HEK293 (cell line): ENCODE data around the gene GNG7.

Experiments
- CTCF ChIA-PET: fragments of 350-600 bp; formaldehyde crosslinking; extraction: SDS; loops from one replicate; lab custom pipeline; 2021; ENCODE audit warnings: antibody characterized with exemption; lab: Yijun Ruan, JAX
- POLR2A ChIA-PET: fragments of 300-600 bp; formaldehyde crosslinking; extraction: SDS; loops from one replicate; lab custom pipeline; 2020; ENCODE audit warnings: antibody characterized with exemption, inconsistent platforms; lab: Yijun Ruan, JAX
- H3K27ac ChIP-seq: fragments of 200-500 bp; sonication (Bioruptor generic); 2 replicates; pipeline ENCODE4 v1.5.1; 2014; ENCODE audit warnings: low read depth, low read length, control low read depth, inconsistent platforms; ENCODE audit errors: extremely low read depth
- H3K36me3 ChIP-seq, 2 experiments: fragments of 200-500 bp in 1 of 2; sonication (Bioruptor generic) in 1 of 2; 1 replicate in 1 of 2; 2 replicates in 1 of 2; pipeline ENCODE4 v1.5.1; 2014 to 2017; ENCODE audit warnings: inconsistent platforms in 2 of 2, low read length in 2 of 2; ENCODE audit not compliant: control insufficient read depth in 2 of 2, insufficient read depth in 1 of 2
- H3K4me1 ChIP-seq: fragments of 200-500 bp; sonication (Bioruptor generic); 2 replicates; pipeline ENCODE4 v1.5.1; 2014; ENCODE audit warnings: mild to moderate bottlenecking, low read length, inconsistent platforms; ENCODE audit not compliant: control insufficient read depth, insufficient read depth
- H3K4me3 ChIP-seq: 2 replicates; pipeline ENCODE4 v1.5.1; 2011; ENCODE audit warnings: low read depth, mild to moderate bottlenecking, control low read depth, low read length, moderate library complexity
- H3K9me3 ChIP-seq: fragments of 200-500 bp; sonication (Bioruptor generic); 2 replicates; pipeline ENCODE4 v1.5.1; 2014; ENCODE audit warnings: low read depth, low read length, inconsistent platforms; ENCODE audit not compliant: control insufficient read depth, insufficient read depth
- HOXC10 ChIP-seq: sonication (generic); formaldehyde crosslinking; IDR thresholded peaks from 2 replicates; pipeline ENCODE4 v1.8.1; 2023; ENCODE audit warnings: mild to moderate bottlenecking, missing genetic modification reagents
- HOXD13 ChIP-seq: sonication (generic); formaldehyde crosslinking; IDR thresholded peaks from 2 replicates; pipeline ENCODE4 v1.8.0; 2022; ENCODE audit warnings: missing genetic modification reagents, borderline replicate concordance
- KLF17 ChIP-seq: fragments of 450-650 bp; formaldehyde crosslinking; IDR thresholded peaks from 2 replicates; pipeline ENCODE4 v1.5.1; 2016; ENCODE audit warnings: missing biosample characterization, missing genetic modification characterization
- RBAK ChIP-seq: fragments of 450-650 bp; formaldehyde crosslinking; IDR thresholded peaks from 2 replicates; pipeline ENCODE4 v1.5.1; 2016; ENCODE audit warnings: missing biosample characterization, missing genetic modification characterization
- SP7 ChIP-seq: fragments of 450-650 bp; formaldehyde crosslinking; IDR thresholded peaks from 2 replicates; pipeline ENCODE4 v1.5.1; 2016; ENCODE audit warnings: missing biosample characterization, missing genetic modification characterization
- TSHZ1 ChIP-seq: fragments of 450-650 bp; formaldehyde crosslinking; IDR thresholded peaks from 2 replicates; pipeline ENCODE4 v1.5.1; 2016; ENCODE audit warnings: missing biosample characterization, missing genetic modification characterization, borderline replicate concordance
- ZBTB8A ChIP-seq: fragments of 450-650 bp; formaldehyde crosslinking; IDR thresholded peaks from 2 replicates; pipeline ENCODE4 v1.5.1; 2016; ENCODE audit warnings: missing biosample characterization, missing genetic modification characterization
- ZNF146 ChIP-seq: fragments of 450-650 bp; formaldehyde crosslinking; IDR thresholded peaks from 2 replicates; pipeline ENCODE4 v1.5.1; 2016; ENCODE audit warnings: missing biosample characterization, missing genetic modification characterization
- ZNF148 ChIP-seq: fragments of 450-650 bp; formaldehyde crosslinking; IDR thresholded peaks from 2 replicates; pipeline ENCODE4 v1.5.0; 2017; ENCODE audit warnings: missing biosample characterization, missing genetic modification characterization, borderline replicate concordance
- ZNF169 ChIP-seq: fragments of 450-650 bp; formaldehyde crosslinking; IDR thresholded peaks from 2 replicates; pipeline ENCODE4 v1.5.1; 2016; ENCODE audit warnings: missing biosample characterization, missing genetic modification characterization
- ZNF202 ChIP-seq: fragments of 450-650 bp; formaldehyde crosslinking; IDR thresholded peaks from 2 replicates; pipeline ENCODE4 v1.5.1; 2016; ENCODE audit warnings: missing biosample characterization, missing genetic modification characterization, borderline replicate concordance
- ZNF23 ChIP-seq: fragments of 450-650 bp; formaldehyde crosslinking; IDR thresholded peaks from 2 replicates; pipeline ENCODE4 v1.5.1; 2016; ENCODE audit warnings: missing biosample characterization, missing genetic modification characterization, borderline replicate concordance
- ZNF391 ChIP-seq: fragments of 450-650 bp; formaldehyde crosslinking; IDR thresholded peaks from 2 replicates; pipeline ENCODE4 v1.5.1; 2016; ENCODE audit warnings: low read depth, missing biosample characterization, missing genetic modification characterization, borderline replicate concordance
- ZNF416 ChIP-seq: fragments of 450-650 bp; formaldehyde crosslinking; IDR thresholded peaks from 2 replicates; pipeline ENCODE4 v1.5.1; 2016; ENCODE audit warnings: missing biosample characterization, missing genetic modification characterization
- ZNF621 ChIP-seq: fragments of 450-650 bp; formaldehyde crosslinking; IDR thresholded peaks from 2 replicates; pipeline ENCODE4 v1.5.1; 2017; ENCODE audit warnings: missing biosample characterization, missing genetic modification characterization
- ZNF629 ChIP-seq: fragments of 450-650 bp; formaldehyde crosslinking; IDR thresholded peaks from 2 replicates; pipeline ENCODE4 v1.5.1; 2017; ENCODE audit warnings: missing biosample characterization, missing genetic modification characterization
- ZNF707 ChIP-seq: fragments of 450-650 bp; formaldehyde crosslinking; IDR thresholded peaks from 2 replicates; pipeline ENCODE4 v1.5.1; 2016; ENCODE audit warnings: missing biosample characterization, missing genetic modification characterization
- ZNF768 ChIP-seq: fragments of 450-650 bp; formaldehyde crosslinking; IDR thresholded peaks from 2 replicates; pipeline ENCODE4 v1.5.1; 2018; ENCODE audit warnings: missing biosample characterization, mild to moderate bottlenecking, missing genetic modification characterization
- ZNF785 ChIP-seq: fragments of 450-650 bp; formaldehyde crosslinking; IDR thresholded peaks from 2 replicates; pipeline ENCODE4 v1.5.1; 2016; ENCODE audit warnings: missing biosample characterization, missing genetic modification characterization
- ZNF791 ChIP-seq: fragments of 450-650 bp; formaldehyde crosslinking; IDR thresholded peaks from 2 replicates; pipeline ENCODE4 v1.5.1; 2016; ENCODE audit warnings: missing biosample characterization, missing genetic modification characterization
- ZSCAN16 ChIP-seq: fragments of 450-650 bp; formaldehyde crosslinking; IDR thresholded peaks from 2 replicates; pipeline ENCODE4 v1.5.1; 2016; ENCODE audit warnings: missing biosample characterization, missing genetic modification characterization
- TF ChIP-seq, protein P1 (sequence below): fragments of 450-650 bp; formaldehyde crosslinking; IDR thresholded peaks from 2 replicates; pipeline ENCODE4 v1.5.1; 2016; ENCODE audit warnings: missing biosample characterization, missing genetic modification characterization
- TF ChIP-seq, protein P2 (sequence below): fragments of 450-650 bp; formaldehyde crosslinking; IDR thresholded peaks from 2 replicates; pipeline ENCODE4 v1.5.1; 2016; ENCODE audit warnings: missing biosample characterization, missing genetic modification characterization, low read depth
- TF ChIP-seq, protein P3 (sequence below): fragments of 450-650 bp; formaldehyde crosslinking; IDR thresholded peaks from 2 replicates; pipeline ENCODE4 v1.5.1; 2016; ENCODE audit warnings: missing biosample characterization, missing genetic modification characterization

The GNG7 gene

DNA sequence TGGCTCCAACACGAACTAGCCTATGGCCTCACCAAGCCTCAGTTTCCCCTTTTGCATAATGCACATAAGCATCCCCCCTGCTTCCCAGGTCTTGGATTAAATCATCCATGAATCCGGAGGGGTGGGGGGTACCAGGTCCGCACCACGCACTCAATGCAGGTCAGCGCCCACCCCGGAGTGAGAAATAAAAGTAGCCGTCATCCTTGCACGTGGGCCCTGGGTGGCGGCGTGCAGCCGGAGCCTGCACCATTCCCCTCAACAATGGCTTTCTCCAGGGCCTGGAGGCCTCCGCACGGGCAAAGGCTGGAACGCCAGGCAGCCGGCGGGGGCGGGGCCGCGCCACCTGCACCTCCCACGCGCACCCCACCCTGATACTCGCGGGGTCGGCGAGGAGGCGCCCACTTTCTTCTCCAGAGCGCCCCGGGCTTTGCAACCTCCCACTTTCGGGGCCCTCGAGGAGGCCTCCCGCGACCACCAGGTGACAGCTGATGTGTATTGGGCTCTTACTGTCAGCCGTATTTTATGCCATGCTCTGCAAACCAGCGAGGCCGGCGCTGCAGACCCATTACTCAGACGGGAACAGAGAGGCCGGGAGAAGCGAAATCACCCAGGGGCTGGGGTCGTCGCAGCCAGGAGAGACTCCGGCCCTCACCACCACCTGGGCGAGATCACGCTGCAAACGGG is 227.3 kb downstream of the GNG7 start:
- ChIA-PET CTCF (interaction anchor here (0.6 to 3.7 kb wide), 5 partner anchors 55 to 455 kb away, joined by 3 to 27 read pairs (median 5); no protein-coding TSS in a partner anchor), POLR2A (interaction anchor here (0.5 to 6.4 kb wide), 69 partner anchors 9 to 1868 kb away, joined by 3 to 374 read pairs (median 8); partner anchors contain the start of genes DOT1L, LMNB2, LSM7 and MPND)
- peak overlapping the region; percentile 2; the same call in 1 of the 2 replicates for H3K27ac ChIP-seq
- peaks cover 0 to 6% of the 10 kb centered on the region in 2 experiments; a peak in 1 of 3 replicates for H3K36me3 ChIP-seq
- no peaks in the 10 kb centered on the region for H3K9me3 ChIP-seq
- H3K4me1 ChIP-seq: peaks cover 15% of the 10 kb centered on the region
- peak overlapping the region; percentile 34 for H3K4me3 ChIP-seq
- TF ChIP-seq ZNF621 (tag by site-specific recombination) (no peak), ZNF146 (tag by site-specific recombination) (no peak), HOXD13 (CRISPR knock-in tag) (no peak), RBAK (no peak), ZNF148 (tag by site-specific recombination) (0 out of 2 replicates have a peak, but pooled peaks have one; percentile 19), TSHZ1 (tag by site-specific recombination) (peak; percentile 48; the same call in 1 of the 2 replicates), SP7 (tag by site-specific recombination) (peak; percentile 75), ZBTB8A (tag by site-specific recombination) (no peak; the same call in 1 of the 2 replicates), ZNF791 (tag by site-specific recombination) (no peak), ZNF785 (tag by site-specific recombination) (peak; percentile 36; the same call in 1 of the 2 replicates), ZNF768 (peak; percentile 87; the same call in 1 of the 2 replicates), ZNF202 (no peak), ZNF707 (tag by site-specific recombination) (no peak), ZNF391 (tag by site-specific recombination) (peak; percentile 82), ZSCAN16 (peak; percentile 97), ZNF416 (no peak), KLF17 (peak; percentile 88), ZNF169 (tag by site-specific recombination) (0 out of 2 replicates have a peak, but pooled peaks have one; percentile 16), ZNF629 (tag by site-specific recombination) (peak; percentile 52), ZNF23 (tag by site-specific recombination) (no peak), HOXC10 (CRISPR knock-in tag) (no peak)
- TF ChIP-seq, protein P1, sequence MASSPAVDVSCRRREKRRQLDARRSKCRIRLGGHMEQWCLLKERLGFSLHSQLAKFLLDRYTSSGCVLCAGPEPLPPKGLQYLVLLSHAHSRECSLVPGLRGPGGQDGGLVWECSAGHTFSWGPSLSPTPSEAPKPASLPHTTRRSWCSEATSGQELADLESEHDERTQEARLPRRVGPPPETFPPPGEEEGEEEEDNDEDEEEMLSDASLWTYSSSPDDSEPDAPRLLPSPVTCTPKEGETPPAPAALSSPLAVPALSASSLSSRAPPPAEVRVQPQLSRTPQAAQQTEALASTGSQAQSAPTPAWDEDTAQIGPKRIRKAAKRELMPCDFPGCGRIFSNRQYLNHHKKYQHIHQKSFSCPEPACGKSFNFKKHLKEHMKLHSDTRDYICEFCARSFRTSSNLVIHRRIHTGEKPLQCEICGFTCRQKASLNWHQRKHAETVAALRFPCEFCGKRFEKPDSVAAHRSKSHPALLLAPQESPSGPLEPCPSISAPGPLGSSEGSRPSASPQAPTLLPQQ (tag by site-specific recombination): no peak
- TF ChIP-seq, protein P2, sequence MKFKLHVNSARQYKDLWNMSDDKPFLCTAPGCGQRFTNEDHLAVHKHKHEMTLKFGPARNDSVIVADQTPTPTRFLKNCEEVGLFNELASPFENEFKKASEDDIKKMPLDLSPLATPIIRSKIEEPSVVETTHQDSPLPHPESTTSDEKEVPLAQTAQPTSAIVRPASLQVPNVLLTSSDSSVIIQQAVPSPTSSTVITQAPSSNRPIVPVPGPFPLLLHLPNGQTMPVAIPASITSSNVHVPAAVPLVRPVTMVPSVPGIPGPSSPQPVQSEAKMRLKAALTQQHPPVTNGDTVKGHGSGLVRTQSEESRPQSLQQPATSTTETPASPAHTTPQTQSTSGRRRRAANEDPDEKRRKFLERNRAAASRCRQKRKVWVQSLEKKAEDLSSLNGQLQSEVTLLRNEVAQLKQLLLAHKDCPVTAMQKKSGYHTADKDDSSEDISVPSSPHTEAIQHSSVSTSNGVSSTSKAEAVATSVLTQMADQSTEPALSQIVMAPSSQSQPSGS: 0 out of 2 replicates have a peak, but pooled peaks have one; percentile 2
- TF ChIP-seq, protein P3, sequence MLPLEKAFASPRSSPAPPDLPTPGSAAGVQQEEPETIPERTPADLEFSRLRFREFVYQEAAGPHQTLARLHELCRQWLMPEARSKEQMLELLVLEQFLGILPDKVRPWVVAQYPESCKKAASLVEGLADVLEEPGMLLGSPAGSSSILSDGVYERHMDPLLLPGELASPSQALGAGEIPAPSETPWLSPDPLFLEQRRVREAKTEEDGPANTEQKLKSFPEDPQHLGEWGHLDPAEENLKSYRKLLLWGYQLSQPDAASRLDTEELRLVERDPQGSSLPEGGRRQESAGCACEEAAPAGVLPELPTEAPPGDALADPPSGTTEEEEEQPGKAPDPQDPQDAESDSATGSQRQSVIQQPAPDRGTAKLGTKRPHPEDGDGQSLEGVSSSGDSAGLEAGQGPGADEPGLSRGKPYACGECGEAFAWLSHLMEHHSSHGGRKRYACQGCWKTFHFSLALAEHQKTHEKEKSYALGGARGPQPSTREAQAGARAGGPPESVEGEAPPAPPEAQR (tag by site-specific recombination): 0 out of 2 replicates have a peak, but pooled peaks have one; percentile 19
